GM19328 (cell line): ENCODE data around the gene TBCK.

ENCODE experiments used
- ATAC-seq: cut with Tn5 transposase; IDR thresholded peaks from one replicate; pipeline ENCODE4 v1.9.1; 2021; ENCODE audit warnings: mild to moderate bottlenecking, moderate library complexity; ENCODE audit not compliant: unreplicated experiment

Gene TBCK

GRCh38 chr4:106048250-106048971, 267.6 kb downstream of the TBCK start:
- ATAC-seq = no peak

- no peak for ATAC-seq
These were observed 269.9 kb downstream of the TBCK start for GRCh38 chr4:106046083-106046482.

- ATAC-seq = no peak
These were observed 274.6 kb downstream of the TBCK start for GRCh38 chr4:106041294-106042002.

GRCh38 chr4:106039796-106040195, 276.2 kb downstream of the TBCK start:
- no peak for ATAC-seq

- ATAC-seq = no peak
These were observed 277.1 kb downstream of the TBCK start for GRCh38 chr4:106038908-106039307.

- ATAC-seq = no peak
These were observed 278.0 kb downstream of the TBCK start for GRCh38 chr4:106038012-106038411.

- ATAC-seq = no peak
These were observed 279.2 kb downstream of the TBCK start for GRCh38 chr4:106036848-106037247.

- ATAC-seq = no peak
These were observed 279.7 kb downstream of the TBCK start for GRCh38 chr4:106036334-106036733.

GRCh38 chr4:106035204-106035603, 280.8 kb downstream of the TBCK start:
- no peak for ATAC-seq

GRCh38 chr4:106034751-106035150, 281.3 kb downstream of the TBCK start:
- ATAC-seq = no peak

- ATAC-seq = no peak
These were observed 281.8 kb downstream of the TBCK start for GRCh38 chr4:106034220-106034619.

GRCh38 chr4:106033469-106033868, 282.5 kb downstream of the TBCK start:
- ATAC-seq = no peak

- no peak for ATAC-seq
These were observed 283.1 kb downstream of the TBCK start for GRCh38 chr4:106032851-106033286.

- ATAC-seq = no peak
These were observed 293.6 kb downstream of the TBCK start for GRCh38 chr4:106022454-106022853.

- ATAC-seq = no peak
These were observed 294.1 kb downstream of the TBCK start for GRCh38 chr4:106021737-106022410.

- ATAC-seq = no peak
These were observed 296.2 kb downstream of the TBCK start for GRCh38 chr4:106019771-106020170.

- no peak for ATAC-seq
These were observed 298.0 kb downstream of the TBCK start for GRCh38 chr4:106017975-106018374.

- no peak for ATAC-seq
These were observed 304.6 kb downstream of the TBCK start for GRCh38 chr4:106011387-106011786.

- no peak for ATAC-seq
These were observed 305.2 kb downstream of the TBCK start for GRCh38 chr4:106010761-106011160.

- ATAC-seq = no peak
These were observed 313.0 kb downstream of the TBCK start for GRCh38 chr4:106002994-106003393.

- ATAC-seq = no peak
These were observed 317.6 kb downstream of the TBCK start for GRCh38 chr4:105998171-105999063.
